ENCODE results near the gene G2E3. TPM values are rescaled to one million over a fixed set of nuclear protein-coding genes. Genes with fewer than 3 reads are reported as not detected.

G2E3 gene
- total RNA-seq, 1 donor from 2014 or later = 14.7 TPM

DNA sequence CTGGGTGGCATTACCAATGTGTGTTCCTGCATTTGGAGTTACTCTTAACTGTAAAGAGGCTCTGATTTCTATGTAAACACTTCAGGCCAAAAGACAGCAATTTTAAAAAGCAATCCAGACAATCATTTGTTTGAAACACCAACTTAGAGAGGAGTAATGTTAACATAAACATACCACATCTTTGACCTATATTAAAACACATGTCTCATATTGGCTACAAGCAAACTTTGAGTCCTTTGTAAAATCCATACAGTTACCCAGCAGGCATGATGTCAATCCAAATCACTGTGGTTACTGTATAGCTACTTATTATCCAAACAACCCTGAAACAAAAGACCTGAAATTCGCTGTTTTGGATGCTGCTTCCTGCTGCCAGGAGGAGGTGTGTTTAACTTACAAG, 7.5 kb upstream of the G2E3 start:
- Mint-ChIP-seq H3K36me3 (ENCODE audit: low read depth) (no peaks in the 10 kb centered on the region), H3K4me1 (ENCODE audit: low read depth) (peaks cover 4% of the 10 kb centered on the region), H3K27me3 (ENCODE audit: low read depth) (peaks cover 8% of the 10 kb centered on the region), H3K9me3 (ENCODE audit: low read depth) (no peaks in the 10 kb centered on the region), H3K4me3 (ENCODE audit: unreplicated experiment) (no peak overlapping the region), H3K27ac (ENCODE audit: unreplicated experiment) (no peak overlapping the region)
- TF ChIP-seq, protein P1, sequence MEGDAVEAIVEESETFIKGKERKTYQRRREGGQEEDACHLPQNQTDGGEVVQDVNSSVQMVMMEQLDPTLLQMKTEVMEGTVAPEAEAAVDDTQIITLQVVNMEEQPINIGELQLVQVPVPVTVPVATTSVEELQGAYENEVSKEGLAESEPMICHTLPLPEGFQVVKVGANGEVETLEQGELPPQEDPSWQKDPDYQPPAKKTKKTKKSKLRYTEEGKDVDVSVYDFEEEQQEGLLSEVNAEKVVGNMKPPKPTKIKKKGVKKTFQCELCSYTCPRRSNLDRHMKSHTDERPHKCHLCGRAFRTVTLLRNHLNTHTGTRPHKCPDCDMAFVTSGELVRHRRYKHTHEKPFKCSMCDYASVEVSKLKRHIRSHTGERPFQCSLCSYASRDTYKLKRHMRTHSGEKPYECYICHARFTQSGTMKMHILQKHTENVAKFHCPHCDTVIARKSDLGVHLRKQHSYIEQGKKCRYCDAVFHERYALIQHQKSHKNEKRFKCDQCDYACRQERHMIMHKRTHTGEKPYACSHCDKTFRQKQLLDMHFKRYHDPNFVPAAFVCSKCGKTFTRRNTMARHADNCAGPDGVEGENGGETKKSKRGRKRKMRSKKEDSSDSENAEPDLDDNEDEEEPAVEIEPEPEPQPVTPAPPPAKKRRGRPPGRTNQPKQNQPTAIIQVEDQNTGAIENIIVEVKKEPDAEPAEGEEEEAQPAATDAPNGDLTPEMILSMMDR (IDR thresholded peaks at IDR 0.05) = no peak
- DNase-seq (ENCODE audit: low spot score) = no peak

DNA sequence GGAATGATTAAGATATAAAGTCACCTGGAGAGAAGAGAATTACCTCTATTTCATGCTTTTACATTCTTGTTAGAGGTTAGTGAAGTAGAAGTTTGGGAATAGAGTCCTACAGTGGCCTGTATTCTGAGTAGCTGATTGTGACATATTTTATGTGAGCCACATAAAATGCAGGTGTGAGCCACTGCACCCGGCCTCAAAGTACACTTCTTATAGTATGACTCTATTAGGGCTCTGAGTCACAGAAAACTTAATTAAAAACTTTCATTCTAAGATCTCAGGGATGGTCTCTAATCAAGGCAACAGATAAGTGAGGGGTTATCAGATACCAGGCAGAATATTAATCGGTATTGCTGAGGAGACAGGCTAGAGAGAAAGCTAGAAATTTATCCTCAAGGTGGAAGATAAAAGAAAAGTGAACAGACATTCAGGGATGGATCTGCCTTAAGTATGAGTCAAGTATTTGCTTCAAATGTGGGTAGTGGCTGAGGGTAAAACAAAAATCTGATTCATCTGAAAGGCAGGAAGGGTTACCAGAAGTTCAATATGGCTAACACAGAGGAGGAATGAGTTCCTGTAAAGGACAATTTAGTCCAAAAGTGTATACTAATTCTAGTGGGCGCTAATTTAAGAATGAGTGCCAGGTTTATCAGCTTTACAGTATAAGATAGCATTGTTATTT, 5.5 kb upstream of the G2E3 start:
- H3K27me3 Mint-ChIP-seq (ENCODE audit: low read depth) = peaks cover 3% of the 10 kb centered on the region
- no peak for DNase-seq (ENCODE audit: low spot score)
- TF ChIP-seq, protein P1 (IDR thresholded peaks at IDR 0.05) = no peak
- no peaks in the 10 kb centered on the region for H3K36me3 Mint-ChIP-seq (ENCODE audit: low read depth)
- H3K4me3 Mint-ChIP-seq (ENCODE audit: unreplicated experiment) = no peak overlapping the region
- peaks cover 7% of the 10 kb centered on the region for H3K4me1 Mint-ChIP-seq (ENCODE audit: low read depth)
- H3K27ac Mint-ChIP-seq (ENCODE audit: unreplicated experiment) = no peak overlapping the region
- H3K9me3 Mint-ChIP-seq (ENCODE audit: low read depth) = no peaks in the 10 kb centered on the region

DNA sequence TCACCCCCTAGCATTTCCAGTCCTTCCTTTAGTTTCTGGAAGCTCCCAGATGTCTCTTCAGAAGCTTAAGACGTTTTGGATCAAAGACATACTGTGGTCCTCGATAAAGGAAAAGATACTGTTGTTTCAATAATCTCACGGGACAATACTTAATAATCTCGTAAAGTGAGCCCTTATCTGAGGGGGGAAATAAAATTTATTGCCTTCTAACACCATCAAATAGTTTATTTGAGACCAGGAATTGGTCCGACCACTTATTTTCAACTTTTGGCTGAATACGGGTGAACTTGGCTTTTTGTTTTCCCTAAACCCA, 640 bp upstream of the G2E3 start:
- Mint-ChIP-seq H3K27me3 (ENCODE audit: low read depth) (no peaks in the 10 kb centered on the region), H3K4me3 (ENCODE audit: unreplicated experiment) (peak overlapping the region; percentile 100), H3K36me3 (ENCODE audit: low read depth) (no peaks in the 10 kb centered on the region), H3K4me1 (ENCODE audit: low read depth) (peaks cover 33% of the 10 kb centered on the region), H3K27ac (ENCODE audit: unreplicated experiment) (peak overlapping the region; percentile 100), H3K9me3 (ENCODE audit: low read depth) (no peaks in the 10 kb centered on the region)
- TF ChIP-seq, protein P1 (IDR thresholded peaks at IDR 0.05) = no peak
- DNase-seq (ENCODE audit: low spot score) = no peak

DNA sequence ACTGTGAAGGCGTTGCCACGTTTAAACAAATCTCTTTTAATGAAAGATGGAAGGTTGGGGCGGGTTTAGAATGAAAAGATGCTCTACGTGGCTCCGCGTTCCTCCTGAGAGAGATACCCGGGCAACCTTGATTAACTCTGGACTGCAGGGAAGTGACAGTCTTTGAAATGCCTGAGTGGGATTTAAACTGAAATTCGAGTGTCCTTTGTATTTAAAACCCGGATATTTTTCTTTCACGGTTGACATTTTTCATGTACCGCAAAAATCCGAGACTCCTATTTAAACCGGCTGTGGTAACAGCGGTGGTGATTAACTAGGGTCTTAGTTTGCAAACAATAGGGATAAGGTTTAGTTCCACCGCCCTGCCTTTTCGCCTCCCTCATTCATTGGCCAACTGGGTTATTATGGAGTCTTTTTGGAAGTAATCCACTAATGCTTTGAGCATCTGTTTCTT, 707 bp downstream of the G2E3 start:
- Mint-ChIP-seq H3K9me3 (ENCODE audit: low read depth) (no peaks in the 10 kb centered on the region), H3K4me3 (ENCODE audit: unreplicated experiment) (peak overlapping the region; percentile 100), H3K36me3 (ENCODE audit: low read depth) (no peaks in the 10 kb centered on the region), H3K27ac (ENCODE audit: unreplicated experiment) (peak overlapping the region; percentile 100), H3K4me1 (ENCODE audit: low read depth) (peaks cover 36% of the 10 kb centered on the region), H3K27me3 (ENCODE audit: low read depth) (no peaks in the 10 kb centered on the region)
- DNase-seq (ENCODE audit: low spot score) = no peak
- TF ChIP-seq, protein P1 (IDR thresholded peaks at IDR 0.05) = no peak

DNA sequence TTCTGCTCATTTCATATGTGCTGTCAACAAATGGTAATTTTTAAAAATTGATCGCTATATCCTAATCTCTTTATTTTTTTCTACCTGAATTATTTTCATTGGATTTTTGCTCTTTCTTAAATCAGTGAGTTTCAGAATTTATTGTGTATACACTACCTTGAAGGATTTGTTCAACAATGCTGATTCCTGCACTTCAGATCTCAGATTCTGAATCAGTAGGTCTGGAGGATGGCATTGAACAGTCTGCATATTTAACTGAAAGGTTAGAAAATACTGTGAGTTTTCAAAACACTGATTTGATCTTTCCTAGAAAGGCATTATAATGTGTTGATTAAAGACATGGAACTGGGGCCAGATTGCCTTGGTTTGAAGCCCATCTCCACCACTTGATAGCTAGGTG, 1.6 kb downstream of the G2E3 start:
- H3K27ac Mint-ChIP-seq (ENCODE audit: unreplicated experiment) = peak overlapping the region; percentile 68
- peak overlapping the region; percentile 54 for H3K4me3 Mint-ChIP-seq (ENCODE audit: unreplicated experiment)
- H3K9me3 Mint-ChIP-seq (ENCODE audit: low read depth) = no peaks in the 10 kb centered on the region
- H3K27me3 Mint-ChIP-seq (ENCODE audit: low read depth) = no peaks in the 10 kb centered on the region
- peaks cover 42% of the 10 kb centered on the region for H3K4me1 Mint-ChIP-seq (ENCODE audit: low read depth)
- H3K36me3 Mint-ChIP-seq (ENCODE audit: low read depth) = no peaks in the 10 kb centered on the region
- TF ChIP-seq, protein P1 (IDR thresholded peaks at IDR 0.05) = no peak
- no peak for DNase-seq (ENCODE audit: low spot score)

Measured in chondrocyte (in vitro differentiated cells).